Activated T-helper 1 cell treated with anti-CD3 and anti-CD28 coated beads, Interleukin-12 subunit alpha, Interleukin-12 subunit beta, Interleukin-2, Interleukin-4 antibody, amounts not matched to agents 30 ng/mL and 10 ng/mL and 1 ng/mL, durations not matched to agents 14 hours and 24 hours and 36 hours (primary cell): ENCODE measurements around the gene TMEM147. TPM values are rescaled to one million over a fixed set of nuclear protein-coding genes. Genes with fewer than 3 reads are reported as not detected.

ENCODE experiments used
- DNase-seq: peaks from one replicate; pipeline ENCODE4 v3.0.0; 2021; ENCODE audit warnings: low spot score
- H3K27ac Mint-ChIP-seq: one replicate; pipeline ENCODE4 v1.8.0; 2021; ENCODE audit warnings: mild to moderate bottlenecking, mixed read lengths
- H3K27me3 Mint-ChIP-seq: one replicate; pipeline ENCODE4 v1.8.0; 2022; ENCODE audit warnings: mild to moderate bottlenecking, moderate library complexity, mixed read lengths; ENCODE audit not compliant: insufficient read depth
- H3K36me3 Mint-ChIP-seq: one replicate; pipeline ENCODE4 v1.8.0; 2021; ENCODE audit warnings: low read depth, mixed read lengths
- H3K4me1 Mint-ChIP-seq: one replicate; pipeline ENCODE4 v1.8.0; 2021; ENCODE audit warnings: low read depth, mixed read lengths
- H3K4me3 Mint-ChIP-seq: one replicate; pipeline ENCODE4 v1.8.0; 2021; ENCODE audit warnings: mild to moderate bottlenecking, moderate library complexity, mixed read lengths
- H3K9me3 Mint-ChIP-seq: one replicate; pipeline ENCODE4 v1.8.0; 2021; ENCODE audit warnings: mixed read lengths
- intact Hi-C: fragments of 100-400 bp; cut with micrococcal nuclease; formaldehyde crosslinking; loops from one replicate; pipeline ENCODE4 v1.15.1; 2024
- total RNA-seq: library from RNA; stranded (reverse); gene quantifications from 2 replicates; pipeline ENCODE4 v1.2.3, GENCODE V29; 2022

Gene TMEM147
- total RNA-seq, 1 donor from 2014 or later: 123 TPM

DNA sequence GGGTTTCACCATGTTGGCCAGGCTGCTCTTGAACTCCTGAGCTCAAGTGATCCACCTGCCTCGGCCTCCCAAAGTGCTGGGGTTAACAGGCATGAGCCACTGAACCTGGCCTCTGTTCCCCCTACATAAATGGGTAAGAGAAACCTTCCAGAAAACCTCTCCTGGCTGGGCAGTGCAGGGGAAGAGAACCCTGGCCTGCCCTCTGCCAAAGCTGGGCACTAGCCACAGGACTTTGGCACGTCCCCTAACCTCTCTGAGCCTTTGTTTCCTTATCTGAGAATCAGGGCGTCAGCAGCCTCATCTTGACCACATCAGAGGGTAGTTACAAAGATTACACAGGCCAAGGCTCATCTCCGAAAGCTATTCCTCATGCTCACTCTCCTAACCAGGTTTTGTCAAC lies 19.6 kb upstream of the TMEM147 start:
- no peak overlapping the region for H3K4me3 Mint-ChIP-seq
- DNase-seq: no peak
- H3K27ac Mint-ChIP-seq: no peak overlapping the region
- H3K4me1 Mint-ChIP-seq: no peaks in the 10 kb centered on the region
- no peaks in the 10 kb centered on the region for H3K9me3 Mint-ChIP-seq
- peaks cover 18% of the 10 kb centered on the region for H3K27me3 Mint-ChIP-seq
- H3K36me3 Mint-ChIP-seq: no peaks in the 10 kb centered on the region
- intact Hi-C loops: no loop called here

GRCh38 chr19:35528218-35529038 lies 17.0 kb upstream of the TMEM147 start, which contains the start of gene SBSN:
TSS of gene SBSN (minus strand) at chr19:35528311. CDS start at chr19:35528281, 30 bp downstream.
- Mint-ChIP-seq H3K36me3 (no peaks in the 10 kb centered on the region), H3K4me3 (no peak within 1 kb of the TSS), H3K27ac (no peak within 1 kb of the TSS), H3K4me1 (no peaks in the 10 kb centered on the region), H3K9me3 (no peaks in the 10 kb centered on the region), H3K27me3 (peaks cover 24% of the 10 kb centered on the region)
- no peak for DNase-seq
- intact Hi-C loops: no loop called here

GRCh38 chr19:35529241-35530218 lies 15.9 kb upstream of the TMEM147 start:
- peaks cover 7% of the 10 kb centered on the region for H3K4me1 Mint-ChIP-seq
- H3K27me3 Mint-ChIP-seq: peaks cover 30% of the 10 kb centered on the region
- no peak overlapping the region for H3K27ac Mint-ChIP-seq
- H3K36me3 Mint-ChIP-seq: no peaks in the 10 kb centered on the region
- no peak for DNase-seq
- intact Hi-C loops: no loop called here
- H3K4me3 Mint-ChIP-seq: no peak overlapping the region
- H3K9me3 Mint-ChIP-seq: no peaks in the 10 kb centered on the region

DNA sequence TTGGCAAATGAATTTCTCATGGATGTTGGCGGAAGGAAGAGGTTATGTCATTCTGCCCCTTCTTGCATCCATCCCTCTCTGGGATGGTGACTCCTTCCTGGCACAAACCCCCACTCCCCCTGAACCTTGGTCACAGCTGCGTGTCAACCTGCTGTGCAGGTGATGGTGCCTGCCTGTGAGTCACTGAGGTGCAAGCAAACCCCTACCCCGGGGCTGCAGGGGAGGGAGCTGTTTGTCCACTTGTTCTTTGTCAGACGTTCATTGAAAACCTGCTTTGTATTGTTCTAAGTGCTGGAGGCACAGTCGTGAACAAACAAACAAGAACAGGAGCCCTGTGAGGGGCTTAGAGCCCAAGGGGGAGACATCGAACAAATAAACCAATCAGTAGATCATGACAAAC lies 14.1 kb upstream of the TMEM147 start:
- H3K36me3 Mint-ChIP-seq: no peaks in the 10 kb centered on the region
- DNase-seq: no peak
- H3K27ac Mint-ChIP-seq: peak overlapping the region; percentile 18
- H3K9me3 Mint-ChIP-seq: no peaks in the 10 kb centered on the region
- no peak overlapping the region for H3K4me3 Mint-ChIP-seq
- intact Hi-C loops: no loop called here
- peaks cover 7% of the 10 kb centered on the region for H3K4me1 Mint-ChIP-seq
- peaks cover 30% of the 10 kb centered on the region for H3K27me3 Mint-ChIP-seq

- intact Hi-C loops: no loop called here
- Mint-ChIP-seq H3K27ac (peak within 1 kb of the TSS; percentile 26), H3K9me3 (no peaks in the 10 kb centered on the region)
Observed at GRCh38 chr19:35533201-35533821, 12.1 kb upstream of the TMEM147 start, which contains the start of gene GAPDHS. TSS of gene GAPDHS (plus strand) at chr19:35533456. CDS start at chr19:35533528, 72 bp downstream.

DNA sequence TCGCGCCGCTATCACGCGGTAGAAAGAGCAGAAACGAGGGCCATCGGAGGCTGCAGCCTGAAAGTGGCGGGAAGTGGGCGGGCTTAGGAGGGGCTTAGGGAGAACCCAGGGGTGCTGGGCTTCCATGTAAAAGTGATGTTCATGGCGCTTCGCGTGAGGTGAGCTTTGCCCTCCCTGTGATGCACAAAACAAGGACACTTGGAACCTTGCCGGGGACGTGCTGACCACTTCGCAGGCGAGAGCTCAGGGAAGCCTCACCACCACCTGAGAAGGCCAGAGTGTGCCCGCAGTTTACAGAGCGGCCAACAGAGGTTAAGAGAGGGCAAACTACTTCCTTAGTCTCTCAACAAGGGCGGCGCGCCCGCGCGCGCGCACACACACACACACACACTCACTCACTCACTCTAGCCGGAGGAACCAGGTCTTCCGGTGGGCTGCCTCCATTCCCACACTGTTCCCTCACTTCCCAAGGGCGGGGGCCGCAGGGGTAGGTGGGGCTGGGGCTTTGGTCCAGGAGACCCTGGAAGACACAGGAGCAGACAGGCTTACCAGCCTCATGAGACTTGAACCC lies 11.5 kb upstream of the TMEM147 start:
- H3K27ac Mint-ChIP-seq: peak overlapping the region; percentile 26
- H3K9me3 Mint-ChIP-seq: no peaks in the 10 kb centered on the region
- H3K4me3 Mint-ChIP-seq: peak overlapping the region; percentile 56
- peaks cover 7% of the 10 kb centered on the region for H3K4me1 Mint-ChIP-seq
- H3K27me3 Mint-ChIP-seq: peaks cover 26% of the 10 kb centered on the region
- intact Hi-C loops: loop anchor here (2.0 kb wide), 1 partner anchor 23 kb away; no protein-coding TSS in a partner anchor
- no peaks in the 10 kb centered on the region for H3K36me3 Mint-ChIP-seq
- DNase-seq: peak; percentile 21

More at GRCh38 chr19:35533201-35533821, 12.1 kb upstream of the TMEM147 start, which contains the start of gene GAPDHS:
- DNase-seq: no peak
- Mint-ChIP-seq H3K4me3 (peak within 1 kb of the TSS; percentile 56), H3K36me3 (no peaks in the 10 kb centered on the region), H3K27me3 (peaks cover 28% of the 10 kb centered on the region), H3K4me1 (peaks cover 7% of the 10 kb centered on the region)

DNA sequence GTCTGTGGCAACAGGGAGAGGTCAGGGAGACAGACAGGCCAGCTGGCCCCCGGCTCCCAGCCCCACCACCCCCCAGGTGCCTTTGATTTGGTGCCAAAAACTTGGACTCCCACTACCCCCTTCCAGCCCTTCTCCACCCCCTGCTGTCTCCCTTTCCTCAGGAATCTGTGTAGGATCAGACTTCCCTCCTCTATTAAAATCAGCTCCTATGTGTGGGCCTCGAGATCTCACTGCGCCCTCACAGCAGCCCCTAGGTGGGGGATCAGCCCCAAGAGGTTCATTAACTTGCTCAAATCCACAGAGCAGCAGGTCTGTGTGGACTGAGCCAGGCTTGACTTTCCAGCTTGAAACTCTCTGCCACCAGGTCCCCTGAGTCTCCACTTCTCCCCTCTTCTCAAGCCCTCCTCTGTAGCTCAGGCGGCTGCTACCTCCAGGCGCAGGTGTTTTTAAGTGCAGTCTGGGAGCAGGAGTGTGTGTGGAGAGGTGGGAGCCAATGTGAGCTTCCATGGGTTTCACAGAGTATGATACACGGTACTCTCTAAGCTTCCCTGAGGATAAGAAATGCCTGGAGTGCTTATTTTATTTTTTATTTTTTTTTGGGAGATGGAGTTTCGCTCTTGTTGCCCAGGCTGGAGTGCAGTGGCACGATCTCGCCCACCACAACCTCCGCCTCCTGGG lies 10.5 kb upstream of the TMEM147 start:
- Mint-ChIP-seq H3K36me3 (no peaks in the 10 kb centered on the region), H3K9me3 (no peaks in the 10 kb centered on the region), H3K27ac (no peak overlapping the region), H3K4me3 (no peak overlapping the region), H3K4me1 (peaks cover 7% of the 10 kb centered on the region), H3K27me3 (peaks cover 24% of the 10 kb centered on the region)
- DNase-seq: no peak
- intact Hi-C loops: loop anchor here (2.0 kb wide), 1 partner anchor 24 kb away; no protein-coding TSS in a partner anchor

- intact Hi-C loops: no loop called here
- Mint-ChIP-seq H3K36me3 (peaks cover 5% of the 10 kb centered on the region), H3K27me3 (peaks cover 3% of the 10 kb centered on the region), H3K4me1 (peaks cover 3% of the 10 kb centered on the region), H3K9me3 (no peaks in the 10 kb centered on the region), H3K27ac (no peak overlapping the region), H3K4me3 (no peak overlapping the region)
- DNase-seq: no peak
Observed at GRCh38 chr19:35539314-35539713, 6.1 kb upstream of the TMEM147 start.

GRCh38 chr19:35539850-35540249 lies 5.6 kb upstream of the TMEM147 start:
- Mint-ChIP-seq H3K27ac (no peak overlapping the region), H3K4me1 (peaks cover 8% of the 10 kb centered on the region), H3K36me3 (peaks cover 5% of the 10 kb centered on the region), H3K9me3 (no peaks in the 10 kb centered on the region), H3K27me3 (peaks cover 2% of the 10 kb centered on the region), H3K4me3 (no peak overlapping the region)
- intact Hi-C loops: no loop called here
- no peak for DNase-seq

GRCh38 chr19:35540356-35540927 lies 5.0 kb upstream of the TMEM147 start:
- no peak overlapping the region for H3K27ac Mint-ChIP-seq
- peaks cover 9% of the 10 kb centered on the region for H3K4me1 Mint-ChIP-seq
- H3K4me3 Mint-ChIP-seq: no peak overlapping the region
- H3K36me3 Mint-ChIP-seq: peaks cover 5% of the 10 kb centered on the region
- intact Hi-C loops: no loop called here
- H3K27me3 Mint-ChIP-seq: peaks cover 2% of the 10 kb centered on the region
- H3K9me3 Mint-ChIP-seq: no peaks in the 10 kb centered on the region
- DNase-seq: no peak

DNA sequence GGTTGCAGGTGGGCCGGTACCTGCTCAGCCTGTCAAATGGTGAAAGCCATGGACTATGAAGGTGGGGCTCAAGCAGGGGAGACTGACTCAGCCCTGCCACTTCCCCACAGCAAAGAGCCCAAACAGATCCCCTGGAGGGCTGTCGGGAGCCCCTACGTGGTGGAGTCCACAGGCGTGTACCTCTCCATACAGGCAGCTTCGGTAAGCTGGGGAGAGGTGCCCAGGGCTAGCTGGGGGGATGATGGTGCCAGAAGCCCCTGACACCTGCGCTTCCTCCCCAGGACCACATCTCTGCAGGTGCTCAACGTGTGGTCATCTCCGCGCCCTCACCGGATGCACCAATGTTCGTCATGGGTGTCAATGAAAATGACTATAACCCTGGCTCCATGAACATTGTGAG lies 3.2 kb upstream of the TMEM147 start:
- intact Hi-C loops: no loop called here
- Mint-ChIP-seq H3K27me3 (no peaks in the 10 kb centered on the region), H3K9me3 (no peaks in the 10 kb centered on the region)

More for the DNA sequence above, 3.2 kb upstream of the TMEM147 start:
- Mint-ChIP-seq H3K36me3 (peaks cover 12% of the 10 kb centered on the region), H3K4me3 (no peak overlapping the region), H3K27ac (no peak overlapping the region), H3K4me1 (peaks cover 23% of the 10 kb centered on the region)
- DNase-seq: no peak
